Measurements from ENCODE around the gene GEMIN7.

GEMIN7 gene

DNA sequence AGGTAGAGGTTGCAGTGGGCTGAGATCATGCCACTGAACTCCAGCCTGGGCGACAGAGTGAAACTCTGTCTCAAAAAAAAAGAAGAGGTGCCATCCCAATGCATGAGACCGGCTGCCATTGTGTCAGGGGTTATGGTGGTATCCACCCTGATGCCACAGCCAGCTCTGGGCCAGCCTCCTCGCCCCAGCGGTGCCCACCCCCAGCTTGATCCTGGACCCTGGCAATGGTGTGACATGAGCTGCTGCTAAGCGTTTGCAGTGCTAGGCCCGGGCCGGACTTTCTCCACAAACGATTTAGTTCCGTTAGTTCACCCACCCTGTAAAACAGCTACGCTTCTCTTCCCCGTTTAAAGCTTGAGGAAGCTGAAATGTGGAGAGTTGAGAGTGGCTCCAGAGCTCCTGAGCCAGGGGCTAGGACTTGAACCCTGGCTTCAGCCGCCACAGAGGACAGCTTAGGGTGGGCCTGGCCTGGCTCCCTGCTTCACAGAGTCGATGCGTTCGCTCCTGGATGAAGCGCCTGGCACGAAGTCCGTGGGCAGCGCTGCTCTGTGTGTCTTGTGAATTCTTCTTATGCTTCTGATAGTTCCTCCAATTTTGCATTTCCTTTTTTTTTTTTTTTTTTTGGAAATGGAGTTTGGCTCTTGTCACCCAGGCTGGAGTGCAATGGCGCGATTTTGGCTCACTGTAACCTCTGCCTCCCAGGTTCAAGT lies 56.3 kb downstream of the GEMIN7 start:
- H3K4ac ChIP-seq (ENCODE audit: low read depth, low read length), result no peak overlapping the region
- no peaks in the 10 kb centered on the region for H3K79me2 ChIP-seq (ENCODE audit: control insufficient read depth, insufficient read depth, low read length, poor library complexity)
- no peak overlapping the region for H2BK120ac ChIP-seq (ENCODE audit: insufficient read depth, low read length, poor library complexity)
- no peak overlapping the region for H2BK5ac ChIP-seq (ENCODE audit: low read depth, low read length, poor library complexity)
- H2BK12ac ChIP-seq (ENCODE audit: low read length), result no peak overlapping the region
- H3K23ac ChIP-seq (ENCODE audit: low read length), result no peak overlapping the region
- no peaks in the 10 kb centered on the region for H3K79me1 ChIP-seq (ENCODE audit: low read length)
- no peak overlapping the region for H4K91ac ChIP-seq (ENCODE audit: low read depth, low read length)
- no peaks in the 10 kb centered on the region for H3K36me3 ChIP-seq (ENCODE audit: control insufficient read depth in 1 of 2, insufficient read depth in 2 of 2, low read length in 2 of 2)
- no peak overlapping the region for H3K4me2 ChIP-seq (ENCODE audit: low read length)
- no peak overlapping the region for H4K12ac ChIP-seq (ENCODE audit: low read depth, low read length)
- no peak overlapping the region for H3K14ac ChIP-seq (ENCODE audit: low read length)
- H3K4me3 ChIP-seq (ENCODE audit: low read depth, low read length), result no peak overlapping the region
- H3K18ac ChIP-seq (ENCODE audit: low read length), result peak overlapping the region; percentile 54
- H3K9ac ChIP-seq (ENCODE audit: low read length), result no peak overlapping the region
- H4K8ac ChIP-seq (ENCODE audit: low read depth, low read length), result no peak overlapping the region
- no peaks in the 10 kb centered on the region for H3K27me3 ChIP-seq (ENCODE audit: insufficient read depth, low read length)
- H3K4me1 ChIP-seq (ENCODE audit: control insufficient read depth in 1 of 2, insufficient read depth in 2 of 2, low read length in 2 of 2), result peaks cover 4 to 5% of the 10 kb centered on the region in 2 experiments
- H3K27ac ChIP-seq (ENCODE audit: low read depth, low read length), result no peak overlapping the region
- no CpG with 5 or more reads among the region's 21 CpGs for WGBS (ENCODE audit: extremely low coverage, insufficient coverage, insufficient read length)
- H3K9me3 ChIP-seq (ENCODE audit: insufficient read depth, low read depth, low read length), result no peaks in the 10 kb centered on the region
- H2AK5ac ChIP-seq (ENCODE audit: low read length), result no peak overlapping the region
- DNase-seq, result no peak
- no peak overlapping the region for H2AFZ ChIP-seq (ENCODE audit: insufficient read depth, low read length, poor library complexity)

DNA sequence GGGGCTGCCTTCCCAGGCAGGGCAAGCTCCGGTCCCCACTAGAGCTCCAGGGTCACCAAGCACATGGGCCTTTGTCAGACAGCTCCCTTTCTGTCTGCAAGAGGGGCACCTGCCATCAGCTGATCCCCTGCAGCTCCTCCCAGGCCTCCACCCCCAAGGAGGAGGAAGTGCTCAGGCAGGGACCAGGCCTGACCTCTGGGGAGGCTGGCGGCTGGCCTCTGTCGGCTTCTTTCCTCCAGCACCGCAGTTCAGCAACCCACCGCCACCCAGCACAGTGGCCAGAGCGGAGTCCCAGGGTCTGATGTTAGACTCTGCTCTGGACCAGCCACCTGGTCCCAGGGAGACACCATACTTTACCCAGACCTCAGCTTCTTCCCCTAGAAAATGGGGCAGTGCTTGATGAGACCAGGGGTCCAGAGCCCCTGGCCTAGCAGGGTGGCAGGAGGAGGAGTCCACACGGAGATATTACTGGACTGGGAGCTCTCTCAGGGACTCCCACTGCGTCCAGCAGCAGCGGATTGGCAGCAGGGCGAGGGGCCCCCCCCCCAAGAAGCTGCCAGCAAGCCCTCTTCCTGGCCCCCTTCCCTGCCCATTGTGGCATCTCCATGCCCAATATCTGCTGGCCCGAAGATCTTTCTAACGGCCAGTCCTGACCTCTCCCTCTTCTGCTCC lies 57.6 kb downstream of the GEMIN7 start:
- H3K4me1 ChIP-seq (ENCODE audit: control insufficient read depth in 1 of 2, insufficient read depth in 2 of 2, low read length in 2 of 2), result peaks cover 4 to 5% of the 10 kb centered on the region in 2 experiments
- no peak overlapping the region for H2AFZ ChIP-seq (ENCODE audit: insufficient read depth, low read length, poor library complexity)
- no peak overlapping the region for H2AK5ac ChIP-seq (ENCODE audit: low read length)
- no peak overlapping the region for H2BK120ac ChIP-seq (ENCODE audit: insufficient read depth, low read length, poor library complexity)
- H3K9me3 ChIP-seq (ENCODE audit: insufficient read depth, low read depth, low read length), result no peaks in the 10 kb centered on the region
- peak overlapping the region; percentile 65 for H4K91ac ChIP-seq (ENCODE audit: low read depth, low read length)
- no peak overlapping the region for H2BK12ac ChIP-seq (ENCODE audit: low read length)
- H3K23ac ChIP-seq (ENCODE audit: low read length), result no peak overlapping the region
- no peak overlapping the region for H4K12ac ChIP-seq (ENCODE audit: low read depth, low read length)
- no peak overlapping the region for H3K27ac ChIP-seq (ENCODE audit: low read depth, low read length)
- H3K79me1 ChIP-seq (ENCODE audit: low read length), result no peaks in the 10 kb centered on the region
- H3K27me3 ChIP-seq (ENCODE audit: insufficient read depth, low read length), result no peaks in the 10 kb centered on the region
- no peak overlapping the region for H3K9ac ChIP-seq (ENCODE audit: low read length)
- no peak overlapping the region for H4K8ac ChIP-seq (ENCODE audit: low read depth, low read length)
- no CpG with 5 or more reads among the region's 12 CpGs for WGBS (ENCODE audit: extremely low coverage, insufficient coverage, insufficient read length)
- DNase-seq, result no peak
- H3K4me2 ChIP-seq (ENCODE audit: low read length), result no peak overlapping the region
- no peaks in the 10 kb centered on the region for H3K79me2 ChIP-seq (ENCODE audit: control insufficient read depth, insufficient read depth, low read length, poor library complexity)
- H3K14ac ChIP-seq (ENCODE audit: low read length), result no peak overlapping the region
- no peak overlapping the region for H3K4me3 ChIP-seq (ENCODE audit: low read depth, low read length)
- peaks cover 9 to 12% of the 10 kb centered on the region in 2 experiments for H3K36me3 ChIP-seq (ENCODE audit: control insufficient read depth in 1 of 2, insufficient read depth in 2 of 2, low read length in 2 of 2)
- H3K18ac ChIP-seq (ENCODE audit: low read length), result peak overlapping the region; percentile 73
- no peak overlapping the region for H2BK5ac ChIP-seq (ENCODE audit: low read depth, low read length, poor library complexity)
- peak overlapping the region; percentile 30 for H3K4ac ChIP-seq (ENCODE audit: low read depth, low read length)

DNA sequence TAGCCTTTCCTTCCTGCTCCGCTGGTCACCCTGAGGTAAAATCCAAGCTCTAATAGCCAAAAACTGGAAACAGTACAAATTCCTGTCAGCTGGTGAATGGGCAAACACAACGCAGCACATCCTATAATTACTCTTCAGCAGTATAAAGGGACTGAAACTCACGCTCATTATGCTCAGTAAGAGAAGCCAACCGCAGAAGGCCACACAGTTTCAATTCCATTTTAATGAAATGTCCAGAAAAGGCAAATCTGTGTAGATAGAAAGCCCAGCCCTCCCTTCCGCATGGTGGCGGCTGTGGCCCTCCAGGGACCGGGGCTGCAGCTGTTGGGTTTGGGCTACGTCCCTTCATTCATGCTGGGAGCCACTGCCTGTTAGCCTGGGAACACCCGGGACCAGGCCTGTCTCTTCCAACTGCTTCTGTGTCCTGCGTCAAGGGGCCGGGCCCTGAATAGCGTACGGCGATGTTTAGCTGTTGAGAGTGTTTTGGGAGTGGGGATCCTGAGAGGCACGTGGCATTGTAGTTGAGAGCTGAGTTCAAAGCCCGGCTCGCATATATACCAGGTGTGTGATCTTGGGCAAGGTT lies 58.2 kb downstream of the GEMIN7 start:
- Histone ChIP-seq H3K4me1 (ENCODE audit: control insufficient read depth in 1 of 2, insufficient read depth in 2 of 2, low read length in 2 of 2) (peaks cover 4 to 5% of the 10 kb centered on the region in 2 experiments), H4K12ac (ENCODE audit: low read depth, low read length) (no peak overlapping the region), H3K27ac (ENCODE audit: low read depth, low read length) (no peak overlapping the region), H3K9ac (ENCODE audit: low read length) (no peak overlapping the region), H3K4ac (ENCODE audit: low read depth, low read length) (no peak overlapping the region), H3K9me3 (ENCODE audit: insufficient read depth, low read depth, low read length) (no peaks in the 10 kb centered on the region), H2BK5ac (ENCODE audit: low read depth, low read length, poor library complexity) (no peak overlapping the region), H3K4me3 (ENCODE audit: low read depth, low read length) (no peak overlapping the region), H3K27me3 (ENCODE audit: insufficient read depth, low read length) (no peaks in the 10 kb centered on the region), H3K36me3 (ENCODE audit: control insufficient read depth in 1 of 2, insufficient read depth in 2 of 2, low read length in 2 of 2) (peaks cover 15 to 18% of the 10 kb centered on the region in 2 experiments), H4K8ac (ENCODE audit: low read depth, low read length) (no peak overlapping the region), H3K23ac (ENCODE audit: low read length) (no peak overlapping the region), H2AK5ac (ENCODE audit: low read length) (no peak overlapping the region), H3K14ac (ENCODE audit: low read length) (no peak overlapping the region), H3K4me2 (ENCODE audit: low read length) (no peak overlapping the region), H3K79me2 (ENCODE audit: control insufficient read depth, insufficient read depth, low read length, poor library complexity) (no peaks in the 10 kb centered on the region), H2BK120ac (ENCODE audit: insufficient read depth, low read length, poor library complexity) (no peak overlapping the region), H3K79me1 (ENCODE audit: low read length) (no peaks in the 10 kb centered on the region), H2AFZ (ENCODE audit: insufficient read depth, low read length, poor library complexity) (no peak overlapping the region), H4K91ac (ENCODE audit: low read depth, low read length) (no peak overlapping the region), H2BK12ac (ENCODE audit: low read length) (no peak overlapping the region), H3K18ac (ENCODE audit: low read length) (peak overlapping the region; percentile 16)
- DNase-seq, result no peak
- WGBS (ENCODE audit: extremely low coverage, insufficient coverage, insufficient read length), result no CpG with 5 or more reads among the region's 17 CpGs

DNA sequence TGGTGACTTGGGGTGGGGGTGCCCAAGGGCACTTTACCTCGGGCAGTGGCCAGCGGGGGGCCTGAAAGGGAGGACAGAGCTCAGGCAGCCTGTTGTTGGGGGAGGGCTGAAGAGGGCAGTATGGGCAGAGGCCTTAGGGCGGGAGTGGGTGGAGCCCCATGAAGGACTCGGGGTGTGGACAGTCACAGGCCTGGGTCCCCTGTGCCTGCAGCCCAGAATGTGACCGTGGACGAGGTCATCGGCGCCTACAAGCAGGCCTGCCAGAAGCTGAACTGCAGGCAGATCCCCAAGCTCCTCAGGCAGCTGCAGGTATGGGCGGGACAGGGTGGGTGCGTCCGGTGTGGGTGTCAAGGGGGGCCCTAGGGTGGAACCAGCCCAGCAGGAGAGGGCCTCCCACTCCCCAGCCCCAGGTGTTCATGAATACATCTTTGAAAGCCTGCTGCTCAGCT lies 59.3 kb downstream of the GEMIN7 start:
- peak overlapping the region; percentile 15 for H3K4ac ChIP-seq (ENCODE audit: low read depth, low read length)
- no peak overlapping the region for H3K14ac ChIP-seq (ENCODE audit: low read length)
- no CpG with 5 or more reads among the region's 11 CpGs for WGBS (ENCODE audit: extremely low coverage, insufficient coverage, insufficient read length)
- H3K4me2 ChIP-seq (ENCODE audit: low read length), result no peak overlapping the region
- H3K79me1 ChIP-seq (ENCODE audit: low read length), result no peaks in the 10 kb centered on the region
- H3K36me3 ChIP-seq (ENCODE audit: control insufficient read depth in 1 of 2, insufficient read depth in 2 of 2, low read length in 2 of 2), result peaks cover 25 to 26% of the 10 kb centered on the region in 2 experiments
- no peaks in the 10 kb centered on the region for H3K27me3 ChIP-seq (ENCODE audit: insufficient read depth, low read length)
- no peak overlapping the region for H2AK5ac ChIP-seq (ENCODE audit: low read length)
- H3K23ac ChIP-seq (ENCODE audit: low read length), result no peak overlapping the region
- peak overlapping the region; percentile 29 for H3K18ac ChIP-seq (ENCODE audit: low read length)
- no peak overlapping the region for H4K8ac ChIP-seq (ENCODE audit: low read depth, low read length)
- H3K9me3 ChIP-seq (ENCODE audit: insufficient read depth, low read depth, low read length), result no peaks in the 10 kb centered on the region
- H2BK12ac ChIP-seq (ENCODE audit: low read length), result no peak overlapping the region
- H2AFZ ChIP-seq (ENCODE audit: insufficient read depth, low read length, poor library complexity), result no peak overlapping the region
- H2BK120ac ChIP-seq (ENCODE audit: insufficient read depth, low read length, poor library complexity), result no peak overlapping the region
- no peak overlapping the region for H4K91ac ChIP-seq (ENCODE audit: low read depth, low read length)
- no peak overlapping the region for H4K12ac ChIP-seq (ENCODE audit: low read depth, low read length)
- no peak overlapping the region for H3K9ac ChIP-seq (ENCODE audit: low read length)
- H3K4me1 ChIP-seq (ENCODE audit: control insufficient read depth in 1 of 2, insufficient read depth in 2 of 2, low read length in 2 of 2), result peaks cover 4 to 5% of the 10 kb centered on the region in 2 experiments
- no peak overlapping the region for H3K4me3 ChIP-seq (ENCODE audit: low read depth, low read length)
- H3K79me2 ChIP-seq (ENCODE audit: control insufficient read depth, insufficient read depth, low read length, poor library complexity), result no peaks in the 10 kb centered on the region
- DNase-seq, result no peak
- no peak overlapping the region for H3K27ac ChIP-seq (ENCODE audit: low read depth, low read length)
- no peak overlapping the region for H2BK5ac ChIP-seq (ENCODE audit: low read depth, low read length, poor library complexity)
